ENCODE data around the gene MT1X.

Gene MT1X

DNA sequence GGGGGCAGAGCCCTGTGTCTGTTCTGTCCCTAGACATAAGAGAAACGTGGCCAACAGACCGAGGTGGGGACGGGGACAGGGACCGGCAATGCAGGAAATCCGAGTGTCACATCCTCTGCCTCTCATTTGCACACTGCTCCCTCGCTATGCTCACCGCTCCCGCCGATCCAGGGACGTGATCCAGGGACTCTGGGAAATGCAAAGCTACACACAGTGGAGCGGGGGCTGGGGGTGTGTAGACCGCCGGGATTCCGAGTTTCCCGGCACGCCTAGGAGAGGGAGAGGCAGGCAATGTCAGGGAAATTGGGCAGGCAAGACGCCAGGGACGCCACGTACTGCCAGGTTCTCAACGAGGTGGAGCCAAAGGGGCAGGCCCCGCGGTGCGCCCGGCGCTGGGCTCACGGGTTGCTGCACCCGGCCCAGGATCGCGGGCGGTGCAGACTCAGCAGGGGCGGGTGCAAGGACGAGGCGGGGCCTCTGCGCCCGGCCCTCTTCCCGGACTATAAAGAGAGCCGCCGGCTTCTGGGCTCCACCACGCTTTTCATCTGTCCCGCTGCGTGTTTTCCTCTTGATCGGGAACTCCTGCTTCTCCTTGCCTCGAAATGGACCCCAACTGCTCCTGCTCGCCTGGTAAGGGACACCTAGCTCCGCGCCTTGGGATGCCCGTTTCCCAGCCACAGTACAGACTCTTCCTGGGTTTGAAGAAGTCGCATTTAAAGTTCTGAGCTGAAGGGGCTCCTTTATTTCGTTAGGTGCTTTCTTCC, at the start of gene MT1X:
Gene MT1X, plus strand, starts transcription at position 532 of the 764 bp plus-strand sequence. Its CDS starts 71 bp downstream, at position 603.
- peak; percentile 88 for DNase-seq (ENCODE audit: low spot score)
- TF ChIP-seq, protein P1, sequence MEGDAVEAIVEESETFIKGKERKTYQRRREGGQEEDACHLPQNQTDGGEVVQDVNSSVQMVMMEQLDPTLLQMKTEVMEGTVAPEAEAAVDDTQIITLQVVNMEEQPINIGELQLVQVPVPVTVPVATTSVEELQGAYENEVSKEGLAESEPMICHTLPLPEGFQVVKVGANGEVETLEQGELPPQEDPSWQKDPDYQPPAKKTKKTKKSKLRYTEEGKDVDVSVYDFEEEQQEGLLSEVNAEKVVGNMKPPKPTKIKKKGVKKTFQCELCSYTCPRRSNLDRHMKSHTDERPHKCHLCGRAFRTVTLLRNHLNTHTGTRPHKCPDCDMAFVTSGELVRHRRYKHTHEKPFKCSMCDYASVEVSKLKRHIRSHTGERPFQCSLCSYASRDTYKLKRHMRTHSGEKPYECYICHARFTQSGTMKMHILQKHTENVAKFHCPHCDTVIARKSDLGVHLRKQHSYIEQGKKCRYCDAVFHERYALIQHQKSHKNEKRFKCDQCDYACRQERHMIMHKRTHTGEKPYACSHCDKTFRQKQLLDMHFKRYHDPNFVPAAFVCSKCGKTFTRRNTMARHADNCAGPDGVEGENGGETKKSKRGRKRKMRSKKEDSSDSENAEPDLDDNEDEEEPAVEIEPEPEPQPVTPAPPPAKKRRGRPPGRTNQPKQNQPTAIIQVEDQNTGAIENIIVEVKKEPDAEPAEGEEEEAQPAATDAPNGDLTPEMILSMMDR (IDR thresholded peaks at IDR 0.05; ENCODE audit: extremely low read depth, insufficient read depth, missing control alignments): no peak
- in situ Hi-C loops (cut with MboI; ENCODE audit: low pct_unique_long_range_greater_than_20kb, low sequenced_read_pairs, unreplicated experiment): no loop called here

DNA sequence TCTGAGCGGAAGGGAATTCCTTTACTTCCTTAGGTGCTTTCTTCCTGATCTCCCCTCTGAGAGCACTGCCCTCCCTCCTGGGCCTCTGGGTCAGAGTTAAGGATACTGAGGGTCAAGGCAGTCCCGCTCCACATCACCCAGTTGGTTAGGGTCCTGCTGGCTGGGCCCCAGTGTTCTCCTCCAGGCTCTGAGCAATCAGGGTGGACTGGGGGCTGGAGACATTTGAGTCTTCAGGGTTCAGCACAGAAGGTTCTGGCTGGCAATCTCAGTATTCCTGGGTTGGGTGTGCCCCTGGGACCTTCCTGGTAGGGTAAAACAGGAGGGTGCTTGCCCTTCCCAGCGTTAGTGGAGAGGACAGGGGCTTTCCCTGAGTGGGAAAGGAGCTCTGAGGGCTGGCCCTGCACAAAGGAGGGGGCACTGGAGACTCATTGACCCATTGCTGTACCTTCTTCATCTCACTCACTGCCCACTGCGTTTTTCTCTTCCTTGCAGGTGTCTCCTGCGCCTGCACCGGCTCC, 49.4 kb upstream of the MT1X start:
- in situ Hi-C loops (cut with MboI; ENCODE audit: low pct_unique_long_range_greater_than_20kb, low sequenced_read_pairs, unreplicated experiment): no loop called here
- no peak for DNase-seq (ENCODE audit: low spot score)
- TF ChIP-seq, protein P1 (IDR thresholded peaks at IDR 0.05; ENCODE audit: extremely low read depth, insufficient read depth, missing control alignments): no peak

DNA sequence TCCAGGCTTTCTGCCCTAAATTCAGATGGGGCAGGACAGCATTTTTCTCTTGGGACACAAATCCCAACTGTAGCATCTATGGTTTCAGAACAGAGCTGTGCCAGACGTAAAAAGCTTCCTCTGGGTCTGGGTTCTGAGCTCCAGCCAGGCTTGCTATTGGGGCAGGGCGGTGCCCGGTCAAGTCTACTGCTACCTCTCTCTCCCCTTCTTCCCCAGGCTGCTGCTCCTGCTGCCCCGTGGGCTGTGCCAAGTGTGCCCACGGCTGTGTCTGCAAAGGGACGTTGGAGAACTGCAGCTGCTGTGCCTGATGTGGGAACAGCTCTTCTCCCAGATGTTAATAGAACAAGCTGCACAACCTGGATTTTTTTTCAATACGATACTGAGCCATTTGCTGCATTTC, 48.7 kb upstream of the MT1X start:
- TF ChIP-seq, protein P1 (IDR thresholded peaks at IDR 0.05; ENCODE audit: extremely low read depth, insufficient read depth, missing control alignments): no peak
- in situ Hi-C loops (cut with MboI; ENCODE audit: low pct_unique_long_range_greater_than_20kb, low sequenced_read_pairs, unreplicated experiment): no loop called here
- DNase-seq (ENCODE audit: low spot score): no peak

DNA sequence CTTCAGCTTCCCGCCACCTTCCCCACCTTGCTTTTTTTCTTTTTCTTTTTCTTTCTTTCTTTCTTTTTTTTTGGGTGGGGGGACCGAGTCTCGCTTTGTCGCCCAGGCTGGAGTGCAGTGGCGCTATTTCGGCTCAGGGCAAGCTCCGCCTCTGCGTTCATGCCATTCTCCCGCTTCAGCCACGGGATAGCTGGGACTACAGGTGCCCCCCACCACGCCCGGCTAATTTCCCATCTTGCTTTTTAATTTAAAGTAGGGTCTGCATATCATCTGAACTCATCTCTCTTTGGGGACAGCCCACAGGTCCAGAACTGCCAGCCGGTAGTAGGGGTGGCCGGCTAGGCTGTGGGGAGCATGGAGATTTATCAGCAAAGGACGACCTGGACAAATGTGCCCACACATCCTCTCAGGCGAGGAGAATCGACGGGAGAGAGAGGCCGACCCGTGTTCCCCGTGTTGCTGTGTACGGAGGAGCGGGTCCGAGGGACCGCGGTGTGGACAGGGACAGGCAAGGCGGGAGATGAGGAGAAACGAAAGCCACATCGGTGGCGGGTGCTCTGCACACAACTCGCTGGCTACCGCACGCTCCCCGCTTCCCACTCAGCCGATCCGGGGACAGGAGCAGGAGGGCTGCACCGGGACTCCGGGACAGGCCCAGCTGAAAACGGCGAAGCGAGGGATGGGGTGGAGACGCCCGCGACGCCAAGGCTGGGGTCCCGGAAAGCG, 47.4 kb upstream of the MT1X start:
- in situ Hi-C loops (cut with MboI; ENCODE audit: low pct_unique_long_range_greater_than_20kb, low sequenced_read_pairs, unreplicated experiment): no loop called here
- TF ChIP-seq, protein P1 (IDR thresholded peaks at IDR 0.05; ENCODE audit: extremely low read depth, insufficient read depth, missing control alignments): no peak
- no peak for DNase-seq (ENCODE audit: low spot score)

DNA sequence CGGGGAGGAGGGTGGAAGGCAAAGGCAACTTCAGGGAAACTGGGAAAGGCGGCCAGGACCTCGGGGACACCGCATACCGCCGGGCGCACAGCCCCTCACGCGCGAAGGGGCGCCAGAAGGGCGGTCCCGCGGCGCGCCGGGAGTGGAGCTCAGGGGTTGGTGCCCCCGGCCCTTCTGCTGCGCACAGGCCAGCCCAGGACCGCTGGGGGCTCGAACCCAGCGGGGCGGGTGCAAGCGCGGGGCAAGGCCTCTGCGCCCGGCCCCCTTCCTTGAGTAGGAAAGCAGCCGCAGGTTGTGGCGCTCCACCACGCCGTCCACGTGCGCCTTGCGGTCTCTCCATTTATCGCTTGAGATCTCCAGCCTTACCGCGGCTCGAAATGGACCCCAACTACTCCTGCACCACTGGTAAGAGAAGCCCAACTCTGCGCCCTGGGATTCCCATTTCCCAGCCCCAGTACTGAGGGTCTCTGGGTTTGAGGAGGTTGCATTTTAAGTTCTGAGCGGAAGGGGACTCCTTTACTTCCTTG, 46.8 kb upstream of the MT1X start:
- DNase-seq (ENCODE audit: low spot score): no peak
- in situ Hi-C loops (cut with MboI; ENCODE audit: low pct_unique_long_range_greater_than_20kb, low sequenced_read_pairs, unreplicated experiment): no loop called here
- TF ChIP-seq, protein P1 (IDR thresholded peaks at IDR 0.05; ENCODE audit: extremely low read depth, insufficient read depth, missing control alignments): no peak

DNA sequence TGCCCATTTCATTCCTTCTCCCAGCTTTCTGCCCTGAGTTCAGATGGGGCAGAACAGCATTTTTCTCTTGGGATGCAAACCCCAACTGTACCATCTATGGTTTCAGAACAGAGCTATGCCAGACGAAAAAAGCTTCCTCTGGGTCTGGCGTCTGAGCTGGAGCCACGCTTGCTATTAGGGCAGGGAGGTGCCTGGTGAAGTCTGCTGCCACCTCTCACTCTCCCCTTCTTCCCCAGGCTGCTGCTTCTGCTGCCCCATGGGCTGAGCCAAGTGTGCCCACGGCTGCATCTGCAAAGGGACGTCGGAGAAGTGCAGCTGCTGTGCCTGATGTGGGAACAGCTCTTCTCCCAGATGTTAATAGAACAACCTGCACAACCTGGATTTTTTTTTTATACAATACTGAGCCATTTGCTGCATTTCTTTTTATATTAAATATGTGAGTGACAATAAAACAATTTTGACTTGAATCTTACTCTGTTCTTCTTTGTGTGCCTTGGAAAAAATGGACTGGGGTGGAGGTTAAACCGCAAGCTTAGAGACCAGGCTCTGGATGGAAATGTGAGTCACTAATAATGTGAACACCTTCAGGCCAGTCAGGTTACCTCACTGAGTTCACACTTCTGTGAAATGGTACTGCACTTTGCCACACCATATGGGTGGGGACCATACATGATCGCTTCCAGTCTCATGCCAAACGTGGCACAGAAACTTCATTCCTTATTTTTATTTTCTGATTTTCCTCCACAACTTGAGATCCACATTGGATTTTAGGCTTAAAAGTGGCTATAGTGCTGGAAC, 45.5 kb upstream of the MT1X start:
- in situ Hi-C loops (cut with MboI; ENCODE audit: low pct_unique_long_range_greater_than_20kb, low sequenced_read_pairs, unreplicated experiment): no loop called here
- DNase-seq (ENCODE audit: low spot score): no peak
- TF ChIP-seq, protein P1 (IDR thresholded peaks at IDR 0.05; ENCODE audit: extremely low read depth, insufficient read depth, missing control alignments): no peak

Measured in GM13977 (cell line).